ENCODE results near the gene NDUFA8. TPM values are rescaled to one million over a fixed set of nuclear protein-coding genes. Genes with fewer than 3 reads are reported as not detected.

The NDUFA8 gene
- total and polyA plus RNA-seq, 2 of the 4 experiments (the other 2 are of a cell fraction): 45.2 to 98.1 TPM

GRCh38 chr9:122096620-122097415, 62.8 kb downstream of the NDUFA8 start:
- Histone ChIP-seq H3K79me1 (ENCODE audit: low read depth in 1 of 2, low read length in 2 of 2) (peaks cover 6 to 9% of the 10 kb centered on the region in 2 experiments), H3K4ac (ENCODE audit: low read depth, low read length) (no peak overlapping the region), H2BK120ac (ENCODE audit: low read depth, low read length) (no peak overlapping the region), H2AK5ac (ENCODE audit: low read depth, low read length) (no peak overlapping the region), H4K8ac (ENCODE audit: low read depth in 2 of 2, low read length in 2 of 2) (no peak overlapping the region), H3K4me3 (ENCODE audit: insufficient read depth, low read depth, low read length) (no peak overlapping the region), H2BK15ac (ENCODE audit: low read depth, low read length) (no peak overlapping the region), H3K56ac (ENCODE audit: extremely low read depth, insufficient read depth, low read length) (no peak overlapping the region), H3K9me3 (ENCODE audit: control insufficient read depth, insufficient read depth, low read length) (no peaks in the 10 kb centered on the region), H4K5ac (ENCODE audit: low read depth, low read length) (no peak overlapping the region), H2AFZ (replicated peaks; ENCODE audit: low read length, poor library complexity) (no peak overlapping the region), H3K4me2 (ENCODE audit: low read depth, low read length) (no peak overlapping the region), H3K23ac (ENCODE audit: low read depth, low read length) (no peak overlapping the region), H2BK20ac (ENCODE audit: low read depth, low read length) (no peak overlapping the region), H2BK5ac (ENCODE audit: low read depth, low read length, poor library complexity, severe bottlenecking) (no peak overlapping the region), H2AK9ac (replicated peaks; ENCODE audit: low read depth, low read length, poor library complexity) (no peak overlapping the region), H4K20me1 (ENCODE audit: insufficient read depth, low read length) (peaks cover 8% of the 10 kb centered on the region; the same call in 1 of the 2 replicates), H3K27me3 (ENCODE audit: control insufficient read depth, insufficient read depth, low read length) (peaks cover 3% of the 10 kb centered on the region), H3K4me1 (ENCODE audit: control insufficient read depth, insufficient read depth, low read length) (peaks cover 4% of the 10 kb centered on the region), H3K36me3 (ENCODE audit: control insufficient read depth, insufficient read depth, low read length) (no peaks in the 10 kb centered on the region), H4K91ac (ENCODE audit: insufficient read depth, low read depth, low read length) (no peak overlapping the region), H3K14ac (replicated peaks; ENCODE audit: low read depth, low read length) (no peak overlapping the region), H3K18ac (ENCODE audit: low read depth, low read length) (no peak overlapping the region), H3K27ac (ENCODE audit: insufficient read depth, low read length) (no peak overlapping the region), H3K9me1 (ENCODE audit: insufficient read depth, low read length) (peaks cover 2% of the 10 kb centered on the region; the same call in 1 of the 2 replicates), H3K9ac (ENCODE audit: low read depth, low read length) (no peak overlapping the region)
- ATAC-seq (ENCODE audit: low read depth): no peak
- ChIA-PET CTCF (interaction anchor here (2.4 kb wide), 1 partner anchor 26 kb away, joined by 8 read pairs; no protein-coding TSS in a partner anchor), POLR2A (ENCODE audit: unreplicated experiment) (no interaction called here)
- intact Hi-C loops (cut with micrococcal nuclease): loop anchor here (5.0 to 10.0 kb wide), 5 partner anchors 95 to 718 kb away; no protein-coding TSS in a partner anchor
- 75% methylated on average over 3 of the region's 4 CpGs; no CpG with 5 or more reads in 1 of the 2 experiments for WGBS, 2 experiments (ENCODE audit: extremely low coverage in 2 of 2, insufficient read length in 1 of 2)
- dilution Hi-C loops (cut with HindIII; ENCODE audit: low sequenced_read_pairs, unreplicated experiment): no loop called here
- in situ Hi-C loops (cut with MboI; ENCODE audit: low sequenced_read_pairs): loop anchor here (10.0 kb wide), 2 partner anchors 258 to 358 kb away; no protein-coding TSS in a partner anchor
- no peak for TF ChIP-seq RAD21 (IDR thresholded peaks at IDR 0.05; ENCODE audit: low read length)
- no peak for TF ChIP-seq MAFK (IDR thresholded peaks at IDR 0.05; ENCODE audit: low read depth, low read length)
- no peak for TF ChIP-seq MXI1 (IDR thresholded peaks at IDR 0.05; ENCODE audit: borderline replicate concordance, low read depth, low read length)
- TF ChIP-seq RCOR1 (IDR thresholded peaks at IDR 0.05; ENCODE audit: insufficient replicate concordance, low read length): no peak
- no peak for TF ChIP-seq CEBPB (IDR thresholded peaks at IDR 0.05; ENCODE audit: low read depth, low read length)
- no peak for TF ChIP-seq CTCF (conservative IDR thresholded peaks at IDR 0.05; ENCODE audit: low read depth, low read length)
- TF ChIP-seq POLR2A (IDR thresholded peaks at IDR 0.05; ENCODE audit: low read depth, low read length): no peak
- TF ChIP-seq BHLHE40 (IDR thresholded peaks at IDR 0.05; ENCODE audit: low read depth, low read length): no peak
- TF ChIP-seq NFE2L2 (IDR thresholded peaks at IDR 0.05; ENCODE audit: low read depth, low read length): no peak
- TF ChIP-seq FOS (IDR thresholded peaks at IDR 0.05; ENCODE audit: low read depth, low read length): no peak
- TF ChIP-seq RFX5 (IDR thresholded peaks at IDR 0.05; ENCODE audit: low read depth, low read length): no peak
- no peak for TF ChIP-seq CHD1 (IDR thresholded peaks at IDR 0.05; ENCODE audit: low read depth, low read length)
- no peak for TF ChIP-seq SMC3 (IDR thresholded peaks at IDR 0.05; ENCODE audit: low read depth, low read length)
- TF ChIP-seq ELK1 (IDR thresholded peaks at IDR 0.05; ENCODE audit: borderline replicate concordance, low read depth, low read length): no peak
- TF ChIP-seq MAZ (IDR thresholded peaks at IDR 0.05; ENCODE audit: borderline replicate concordance, low read depth, low read length): no peak
- no peak for DNase-seq
- BruUV-seq (replicated peaks): no TSS peak

Measured in IMR-90 (cell line).